ENCODE data around the gene UGT1A10.

The UGT1A10 gene

DNA sequence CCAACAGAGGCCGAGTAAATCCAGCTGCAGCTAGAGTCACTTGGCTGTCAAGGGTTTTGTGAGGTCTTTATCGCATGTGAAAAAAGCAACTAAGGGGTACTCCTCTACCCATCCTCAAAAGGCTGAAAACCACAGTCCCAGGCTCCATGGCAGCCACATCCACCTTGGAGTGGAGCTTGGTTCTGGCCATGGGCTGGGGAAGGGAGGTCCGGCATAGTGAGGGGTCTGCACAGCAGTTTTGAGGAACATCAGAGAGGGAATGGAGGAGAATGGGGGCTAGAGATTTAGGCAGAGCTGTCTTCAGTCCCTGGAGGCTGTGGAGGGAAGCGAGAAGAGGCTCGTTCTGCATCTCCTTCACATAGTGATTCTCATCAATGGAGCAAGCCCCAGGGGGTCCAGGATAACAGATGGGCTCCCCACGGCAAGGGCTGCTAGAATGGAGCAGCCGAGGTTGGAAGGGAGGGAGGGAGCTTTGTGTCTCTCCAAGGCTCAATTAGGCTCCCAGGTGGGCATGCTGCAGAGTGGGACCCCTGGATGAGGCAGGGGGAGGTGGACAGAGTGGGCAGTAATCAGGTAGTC is 162.9 kb downstream of the UGT1A10 start:
- TF ChIP-seq, protein P1, sequence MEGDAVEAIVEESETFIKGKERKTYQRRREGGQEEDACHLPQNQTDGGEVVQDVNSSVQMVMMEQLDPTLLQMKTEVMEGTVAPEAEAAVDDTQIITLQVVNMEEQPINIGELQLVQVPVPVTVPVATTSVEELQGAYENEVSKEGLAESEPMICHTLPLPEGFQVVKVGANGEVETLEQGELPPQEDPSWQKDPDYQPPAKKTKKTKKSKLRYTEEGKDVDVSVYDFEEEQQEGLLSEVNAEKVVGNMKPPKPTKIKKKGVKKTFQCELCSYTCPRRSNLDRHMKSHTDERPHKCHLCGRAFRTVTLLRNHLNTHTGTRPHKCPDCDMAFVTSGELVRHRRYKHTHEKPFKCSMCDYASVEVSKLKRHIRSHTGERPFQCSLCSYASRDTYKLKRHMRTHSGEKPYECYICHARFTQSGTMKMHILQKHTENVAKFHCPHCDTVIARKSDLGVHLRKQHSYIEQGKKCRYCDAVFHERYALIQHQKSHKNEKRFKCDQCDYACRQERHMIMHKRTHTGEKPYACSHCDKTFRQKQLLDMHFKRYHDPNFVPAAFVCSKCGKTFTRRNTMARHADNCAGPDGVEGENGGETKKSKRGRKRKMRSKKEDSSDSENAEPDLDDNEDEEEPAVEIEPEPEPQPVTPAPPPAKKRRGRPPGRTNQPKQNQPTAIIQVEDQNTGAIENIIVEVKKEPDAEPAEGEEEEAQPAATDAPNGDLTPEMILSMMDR (conservative IDR thresholded peaks at IDR 0.05; ENCODE audit: low read length), result no peak
- TF ChIP-seq EZH2phosphoT487 (IDR thresholded peaks at IDR 0.05; ENCODE audit: borderline replicate concordance), result no peak
- no peaks in the 10 kb centered on the region for H3K9me2 ChIP-seq (replicated peaks; ENCODE audit: low read depth, low read length)
- no peaks in the 10 kb centered on the region for H3K4me1 ChIP-seq (ENCODE audit: insufficient read depth, low read length, poor library complexity, severe bottlenecking)
- H4K20me1 ChIP-seq (ENCODE audit: insufficient read depth, low read length, poor library complexity, severe bottlenecking), result no peaks in the 10 kb centered on the region
- H3K4me2 ChIP-seq (ENCODE audit: low read depth, low read length, poor library complexity, severe bottlenecking), result no peak overlapping the region
- no peaks in the 10 kb centered on the region for H3K27me3 ChIP-seq (ENCODE audit: insufficient read depth, low read length, poor library complexity, severe bottlenecking)
- no peaks in the 10 kb centered on the region for H3K9me3 ChIP-seq (ENCODE audit: insufficient read depth, low read depth, low read length)
- no peaks in the 10 kb centered on the region for H3K79me2 ChIP-seq (ENCODE audit: insufficient read depth, low read length)
- no peak overlapping the region for H3K4me3 ChIP-seq (ENCODE audit: low read length, poor library complexity, severe bottlenecking)
- no peak overlapping the region for H3K9ac ChIP-seq (ENCODE audit: low read depth, low read length, poor library complexity, severe bottlenecking)
- H3K36me3 ChIP-seq (ENCODE audit: insufficient read depth, low read length), result no peaks in the 10 kb centered on the region
- no peaks in the 10 kb centered on the region for H3F3A ChIP-seq (ENCODE audit: low read depth)
- H2AFZ ChIP-seq (ENCODE audit: low read length), result no peak overlapping the region

DNA sequence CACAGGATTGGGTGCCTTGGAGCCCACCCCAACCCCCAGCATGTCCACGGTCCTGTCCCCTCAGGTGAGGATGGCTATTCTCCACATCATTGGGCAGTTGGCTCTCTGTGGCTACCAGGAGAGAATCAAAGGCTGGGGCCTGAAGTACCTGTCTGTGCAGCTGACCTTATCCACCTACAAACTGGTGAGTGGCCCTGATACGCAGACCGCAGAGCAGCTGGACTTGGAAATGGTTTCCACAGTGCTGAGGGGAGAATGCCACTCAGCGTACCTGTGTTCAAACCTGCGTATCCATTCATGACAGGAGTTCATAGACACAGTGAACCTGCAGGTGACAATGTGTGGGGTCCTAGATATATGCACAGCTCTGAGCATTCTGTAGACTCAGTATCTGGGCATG is 163.5 kb downstream of the UGT1A10 start:
- Histone ChIP-seq H3K79me2 (ENCODE audit: insufficient read depth, low read length) (no peaks in the 10 kb centered on the region), H4K20me1 (ENCODE audit: insufficient read depth, low read length, poor library complexity, severe bottlenecking) (no peaks in the 10 kb centered on the region), H3K9me2 (replicated peaks; ENCODE audit: low read depth, low read length) (no peaks in the 10 kb centered on the region), H3K36me3 (ENCODE audit: insufficient read depth, low read length) (no peaks in the 10 kb centered on the region), H3K9me3 (ENCODE audit: insufficient read depth, low read depth, low read length) (no peaks in the 10 kb centered on the region), H2AFZ (ENCODE audit: low read length) (no peak overlapping the region), H3K4me1 (ENCODE audit: insufficient read depth, low read length, poor library complexity, severe bottlenecking) (no peaks in the 10 kb centered on the region), H3K4me2 (ENCODE audit: low read depth, low read length, poor library complexity, severe bottlenecking) (no peak overlapping the region), H3K27me3 (ENCODE audit: insufficient read depth, low read length, poor library complexity, severe bottlenecking) (no peaks in the 10 kb centered on the region), H3F3A (ENCODE audit: low read depth) (no peaks in the 10 kb centered on the region), H3K9ac (ENCODE audit: low read depth, low read length, poor library complexity, severe bottlenecking) (no peak overlapping the region), H3K4me3 (ENCODE audit: low read length, poor library complexity, severe bottlenecking) (no peak overlapping the region)
- TF ChIP-seq, protein P1 (conservative IDR thresholded peaks at IDR 0.05; ENCODE audit: low read length), result no peak
- no peak for TF ChIP-seq EZH2phosphoT487 (IDR thresholded peaks at IDR 0.05; ENCODE audit: borderline replicate concordance)

DNA sequence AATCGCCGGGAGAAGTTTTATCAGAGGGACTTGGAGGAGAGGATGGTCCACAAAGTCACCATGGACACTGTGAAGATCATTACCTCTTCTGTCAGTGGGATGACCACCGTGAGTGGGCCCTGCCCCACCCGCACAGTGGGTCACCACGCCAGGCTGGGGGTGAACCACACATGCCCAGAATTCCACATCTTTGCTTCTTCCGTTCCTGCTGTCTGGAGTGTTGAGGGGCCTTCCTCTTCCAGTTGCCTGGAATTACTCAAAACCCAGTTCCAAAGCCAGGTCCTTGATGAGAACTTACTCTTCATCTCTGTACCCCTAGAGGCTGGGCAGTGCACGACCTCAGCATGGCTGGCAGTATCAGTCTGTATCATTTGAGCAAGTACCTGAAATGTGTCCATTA is 164.0 kb downstream of the UGT1A10 start:
- no peak for TF ChIP-seq EZH2phosphoT487 (IDR thresholded peaks at IDR 0.05; ENCODE audit: borderline replicate concordance)
- TF ChIP-seq, protein P1 (conservative IDR thresholded peaks at IDR 0.05; ENCODE audit: low read length), result no peak
- H3F3A ChIP-seq (ENCODE audit: low read depth), result no peaks in the 10 kb centered on the region
- H3K9me3 ChIP-seq (ENCODE audit: insufficient read depth, low read depth, low read length), result no peaks in the 10 kb centered on the region
- H3K79me2 ChIP-seq (ENCODE audit: insufficient read depth, low read length), result no peaks in the 10 kb centered on the region
- no peaks in the 10 kb centered on the region for H3K9me2 ChIP-seq (replicated peaks; ENCODE audit: low read depth, low read length)
- H3K4me2 ChIP-seq (ENCODE audit: low read depth, low read length, poor library complexity, severe bottlenecking), result no peak overlapping the region
- H4K20me1 ChIP-seq (ENCODE audit: insufficient read depth, low read length, poor library complexity, severe bottlenecking), result no peaks in the 10 kb centered on the region
- no peak overlapping the region for H2AFZ ChIP-seq (ENCODE audit: low read length)
- H3K9ac ChIP-seq (ENCODE audit: low read depth, low read length, poor library complexity, severe bottlenecking), result no peak overlapping the region
- H3K4me1 ChIP-seq (ENCODE audit: insufficient read depth, low read length, poor library complexity, severe bottlenecking), result no peaks in the 10 kb centered on the region
- no peak overlapping the region for H3K4me3 ChIP-seq (ENCODE audit: low read length, poor library complexity, severe bottlenecking)
- no peaks in the 10 kb centered on the region for H3K36me3 ChIP-seq (ENCODE audit: insufficient read depth, low read length)
- no peaks in the 10 kb centered on the region for H3K27me3 ChIP-seq (ENCODE audit: insufficient read depth, low read length, poor library complexity, severe bottlenecking)

Measured in Loucy (cell line).